GM19438 (cell line): ENCODE data around the gene CLDN4.
"Not testable (repeated sequence)": the region's sequence is repeated elsewhere in the genome, so short reads cannot be mapped to it uniquely, and the experiment has no call there.

Source experiments
- ATAC-seq: cut with Tn5 transposase; IDR thresholded peaks from one replicate; pipeline ENCODE4 v1.9.1; 2021; ENCODE audit warnings: low read depth; ENCODE audit not compliant: unreplicated experiment

CLDN4 gene

GRCh38 chr7:73841689-73842066 is 10.9 kb downstream of the CLDN4 start:
- ATAC-seq: no peak

GRCh38 chr7:73842067-73842976 is 11.5 kb downstream of the CLDN4 start, which contains the start of gene METTL27:
TSS of gene METTL27 (minus strand) at chr7:73842516. CDS start at chr7:73842140, 376 bp downstream.
- ATAC-seq: peak; percentile 98

GRCh38 chr7:73844131-73844547 is 13.3 kb downstream of the CLDN4 start:
- ATAC-seq: no peak

GRCh38 chr7:73844848-73845460 is 14.2 kb downstream of the CLDN4 start:
- no peak for ATAC-seq

- not testable (repeated sequence) for ATAC-seq
Observed at GRCh38 chr7:73845701-73846195, 15.0 kb downstream of the CLDN4 start.

- no peak for ATAC-seq
Observed at GRCh38 chr7:73847941-73848723, 17.3 kb downstream of the CLDN4 start.

GRCh38 chr7:73850781-73851207 is 20.0 kb downstream of the CLDN4 start:
- no peak for ATAC-seq

- ATAC-seq: no peak
Observed at GRCh38 chr7:73851410-73852338, 20.9 kb downstream of the CLDN4 start.

GRCh38 chr7:73852500-73852899 is 21.7 kb downstream of the CLDN4 start:
- no peak for ATAC-seq

GRCh38 chr7:73856941-73857340 is 26.1 kb downstream of the CLDN4 start:
- ATAC-seq: no peak

- no peak for ATAC-seq
Observed at GRCh38 chr7:73858807-73859206, 28.0 kb downstream of the CLDN4 start.

GRCh38 chr7:73860859-73861258 is 30.1 kb downstream of the CLDN4 start, which contains the start of gene TMEM270:
TSS of gene TMEM270 (plus strand) at chr7:73861159. CDS start at chr7:73861195, 36 bp downstream.
- no peak for ATAC-seq

GRCh38 chr7:73861305-73861704 is 30.5 kb downstream of the CLDN4 start:
- no peak for ATAC-seq

- no peak for ATAC-seq
Observed at GRCh38 chr7:73864981-73865711, 34.4 kb downstream of the CLDN4 start.

- no peak for ATAC-seq
Observed at GRCh38 chr7:73865738-73866445, 35.1 kb downstream of the CLDN4 start.

GRCh38 chr7:73866446-73866767 is 35.6 kb downstream of the CLDN4 start:
- ATAC-seq: no peak

- ATAC-seq: no peak
Observed at GRCh38 chr7:73869011-73869798, 38.4 kb downstream of the CLDN4 start.

GRCh38 chr7:73870041-73870492 is 39.3 kb downstream of the CLDN4 start:
- ATAC-seq: no peak
